Liver (tissue), 9 donors: ENCODE results near the gene SGK1. TPM values are rescaled to one million over a fixed set of nuclear protein-coding genes. Genes with fewer than 3 reads are reported as not detected.

Source experiments
- DNase-seq: peaks from one replicate; pipeline ENCODE4 v3.0.0-alpha.2; 2017; ENCODE audit warnings: low spot score
- H3K27ac ChIP-seq, 2 donors: one replicate each; pipeline ENCODE4 v1.7.0; 2013; ENCODE audit warnings: inconsistent platforms in 2 of 2, low read length in 2 of 2, control low read depth in 1 of 2, low read depth in 1 of 2, mild to moderate bottlenecking in 1 of 2
- H3K27me3 ChIP-seq, 4 donors: one replicate each; pipeline versions ENCODE4 v1.6.1 to v1.7.0; 2013; ENCODE audit warnings: low read length in 3 of 4, inconsistent platforms in 1 of 4, mild to moderate bottlenecking in 1 of 4, moderate library complexity in 1 of 4; ENCODE audit not compliant: control insufficient read depth in 4 of 4, insufficient read depth in 4 of 4
- H3K36me3 ChIP-seq, 4 donors: one replicate each; pipeline versions ENCODE4 v1.6.1 to v1.7.0; 2013; ENCODE audit warnings: low read length in 3 of 4, mild to moderate bottlenecking in 3 of 4, low read depth in 1 of 4, moderate library complexity in 1 of 4; ENCODE audit not compliant: control insufficient read depth in 4 of 4, insufficient read depth in 3 of 4
- H3K4me1 ChIP-seq, 4 donors: one replicate each; pipeline versions ENCODE4 v1.6.1 to v1.7.0; 2013; ENCODE audit warnings: low read length in 3 of 4, mild to moderate bottlenecking in 3 of 4, moderate library complexity in 1 of 4; ENCODE audit not compliant: control insufficient read depth in 4 of 4, insufficient read depth in 4 of 4
- H3K4me3 ChIP-seq, 3 donors: one replicate each; pipeline versions ENCODE4 v1.6.1 to v1.7.0; 2013; ENCODE audit warnings: low read length in 3 of 3, control low read depth in 1 of 3, low read depth in 1 of 3, mild to moderate bottlenecking in 1 of 3
- H3K9ac ChIP-seq, 2 donors: one replicate each; pipeline ENCODE4 v1.7.0; 2013; ENCODE audit warnings: low read length in 2 of 2, mild to moderate bottlenecking in 2 of 2, moderate library complexity in 2 of 2, control low read depth in 1 of 2, low read depth in 1 of 2
- H3K9me3 ChIP-seq, 4 donors: one replicate each; pipeline versions ENCODE4 v1.6.1 to v1.7.0; 2013; ENCODE audit warnings: low read length in 3 of 4; ENCODE audit not compliant: control insufficient read depth in 4 of 4
- EGR1 ChIP-seq, 2 donors: IDR thresholded peaks; 2 replicates each; pipeline ENCODE4 v1.6.1; 2016 to 2018; ENCODE audit warnings: antibody characterized with exemption in 2 of 2, low read depth in 2 of 2
- FOXA1 ChIP-seq: IDR thresholded peaks from 2 replicates; pipeline ENCODE4 v1.6.1; 2016; ENCODE audit warnings: antibody characterized with exemption
- FOXA2 ChIP-seq: IDR thresholded peaks from 2 replicates; pipeline ENCODE4 v1.6.1; 2016; ENCODE audit warnings: antibody characterized with exemption
- GABPA ChIP-seq, 2 donors: IDR thresholded peaks in 1 of 2; conservative IDR thresholded peaks in 1 of 2; 2 replicates each; pipeline ENCODE4 v1.6.1; 2016; ENCODE audit warnings: antibody characterized with exemption in 2 of 2, mild to moderate bottlenecking in 1 of 2, moderate library complexity in 1 of 2
- HNF4A ChIP-seq, 2 donors: conservative IDR thresholded peaks; 2 replicates each; pipeline ENCODE4 v1.6.1; 2016; ENCODE audit warnings: antibody characterized with exemption in 2 of 2, mild to moderate bottlenecking in 2 of 2
- HNF4G ChIP-seq: IDR thresholded peaks from 2 replicates; pipeline ENCODE4 v1.6.1; 2016; ENCODE audit warnings: antibody characterized with exemption
- JUND ChIP-seq, 2 donors: IDR thresholded peaks; 2 replicates each; pipeline ENCODE4 v1.6.1; 2016; ENCODE audit warnings: antibody characterized with exemption in 2 of 2
- NR2F2 ChIP-seq: IDR thresholded peaks from 2 replicates; pipeline ENCODE4 v1.6.1; 2016; ENCODE audit warnings: antibody characterized with exemption
- RAD21 ChIP-seq, 2 donors: IDR thresholded peaks; 2 replicates each; pipeline ENCODE4 v1.6.1; 2016; ENCODE audit warnings: antibody characterized with exemption in 2 of 2, mild to moderate bottlenecking in 2 of 2
- RXRA ChIP-seq, 2 donors: IDR thresholded peaks; 2 replicates each; pipeline ENCODE4 v1.6.1; 2017 to 2018; ENCODE audit warnings: antibody characterized with exemption in 2 of 2, mild to moderate bottlenecking in 1 of 2
- SP1 ChIP-seq: IDR thresholded peaks from 2 replicates; pipeline ENCODE4 v1.6.1; 2018; ENCODE audit warnings: antibody characterized with exemption, mild to moderate bottlenecking
- TAF1 ChIP-seq: conservative IDR thresholded peaks from 2 replicates; pipeline ENCODE4 v1.6.1; 2016; ENCODE audit warnings: antibody characterized with exemption, mild to moderate bottlenecking
- YY1 ChIP-seq: IDR thresholded peaks from 2 replicates; pipeline ENCODE4 v1.6.1; 2016; ENCODE audit warnings: antibody characterized with exemption, mild to moderate bottlenecking
- WGBS: extraction: QIAGEN DNeasy Blood & Tissue Kit; methylation state at CpG from one replicate; pipeline ENCODE4 v1.1.7; 2013; 5-methylcytosine and 5-hydroxymethylcytosine counted together
- polyA plus RNA-seq, 2 donors: library from polyadenylated mRNA; stranded (reverse) in 1 of 2; unstranded in 1 of 2; fragments of 200-250 nt in 1 of 2; fragments of >200 nt in 1 of 2; fragmentation: Nextera tagmentation in 1 of 2; extraction: Ambion mirVana in 1 of 2; gene quantifications; one replicate each; pipeline versions ENCODE4 v1.2.1 to v1.2.3, GENCODE V29; 2013 to 2015
- total RNA-seq, 2 donors: library from RNA; depleted of rRNA; stranded (reverse); fragments of >200 nt; gene quantifications; one replicate each; pipeline ENCODE4 v1.2.3, GENCODE V29; 2014
- TF ChIP-seq, protein P1 (sequence below): fragments of 150-350 bp; IDR thresholded peaks from 2 replicates; pipeline ENCODE4 v1.5.1; 2017; ENCODE audit warnings: improper control_type of control experiment, low read depth, low read length; ENCODE audit not compliant: missing input control
- TF ChIP-seq, protein P2 (sequence below): IDR thresholded peaks from 2 replicates; pipeline ENCODE4 v1.6.1; 2016; ENCODE audit warnings: antibody characterized with exemption, mild to moderate bottlenecking
- TF ChIP-seq, protein P3 (sequence below): IDR thresholded peaks from 2 replicates; pipeline ENCODE4 v1.6.1; 2016; ENCODE audit warnings: antibody characterized with exemption
- TF ChIP-seq, protein P4 (sequence below): IDR thresholded peaks from 2 replicates; pipeline ENCODE4 v1.6.1; 2016; ENCODE audit warnings: antibody characterized with exemption
- TF ChIP-seq, protein P5 (sequence below): IDR thresholded peaks from 2 replicates; pipeline ENCODE4 v1.6.1; 2016; ENCODE audit warnings: antibody characterized with exemption
- donor health status: healthy.
- donor health status: healthy.
- donor health status: healthy.
- donor health status: healthy.
- donor health status: healthy.

SGK1 gene
- total and polyA plus RNA-seq, 4 donors, result 28.0 to 113 (median 35.4) TPM

DNA sequence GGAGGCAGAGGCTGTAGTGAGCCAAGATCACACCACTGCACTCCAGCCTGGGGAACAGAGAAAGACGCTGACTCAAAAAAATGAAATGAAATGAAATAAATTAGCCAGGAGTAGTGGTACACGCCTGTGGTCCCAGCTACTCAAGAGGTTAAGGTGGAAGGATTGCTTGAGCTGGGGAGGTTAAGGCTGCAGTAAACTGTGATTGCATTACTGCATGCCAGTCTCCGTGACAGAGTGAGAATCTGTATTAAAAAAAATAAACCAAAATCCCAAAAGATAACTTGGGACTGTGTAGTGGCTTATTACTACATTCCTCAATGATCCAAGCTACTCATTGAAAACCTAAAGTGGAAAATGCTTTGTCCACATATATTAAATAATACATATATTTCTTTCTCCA is 87.0 kb downstream of the SGK1 start:
- no peak for TF ChIP-seq TAF1
- TF ChIP-seq HNF4A (conservative IDR thresholded peaks at IDR 0.05), result no peak
- TF ChIP-seq, protein P1, sequence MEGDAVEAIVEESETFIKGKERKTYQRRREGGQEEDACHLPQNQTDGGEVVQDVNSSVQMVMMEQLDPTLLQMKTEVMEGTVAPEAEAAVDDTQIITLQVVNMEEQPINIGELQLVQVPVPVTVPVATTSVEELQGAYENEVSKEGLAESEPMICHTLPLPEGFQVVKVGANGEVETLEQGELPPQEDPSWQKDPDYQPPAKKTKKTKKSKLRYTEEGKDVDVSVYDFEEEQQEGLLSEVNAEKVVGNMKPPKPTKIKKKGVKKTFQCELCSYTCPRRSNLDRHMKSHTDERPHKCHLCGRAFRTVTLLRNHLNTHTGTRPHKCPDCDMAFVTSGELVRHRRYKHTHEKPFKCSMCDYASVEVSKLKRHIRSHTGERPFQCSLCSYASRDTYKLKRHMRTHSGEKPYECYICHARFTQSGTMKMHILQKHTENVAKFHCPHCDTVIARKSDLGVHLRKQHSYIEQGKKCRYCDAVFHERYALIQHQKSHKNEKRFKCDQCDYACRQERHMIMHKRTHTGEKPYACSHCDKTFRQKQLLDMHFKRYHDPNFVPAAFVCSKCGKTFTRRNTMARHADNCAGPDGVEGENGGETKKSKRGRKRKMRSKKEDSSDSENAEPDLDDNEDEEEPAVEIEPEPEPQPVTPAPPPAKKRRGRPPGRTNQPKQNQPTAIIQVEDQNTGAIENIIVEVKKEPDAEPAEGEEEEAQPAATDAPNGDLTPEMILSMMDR, result no peak
- TF ChIP-seq RAD21 (IDR thresholded peaks at IDR 0.05), result no peak
- TF ChIP-seq FOXA1, result no peak
- TF ChIP-seq, protein P2, sequence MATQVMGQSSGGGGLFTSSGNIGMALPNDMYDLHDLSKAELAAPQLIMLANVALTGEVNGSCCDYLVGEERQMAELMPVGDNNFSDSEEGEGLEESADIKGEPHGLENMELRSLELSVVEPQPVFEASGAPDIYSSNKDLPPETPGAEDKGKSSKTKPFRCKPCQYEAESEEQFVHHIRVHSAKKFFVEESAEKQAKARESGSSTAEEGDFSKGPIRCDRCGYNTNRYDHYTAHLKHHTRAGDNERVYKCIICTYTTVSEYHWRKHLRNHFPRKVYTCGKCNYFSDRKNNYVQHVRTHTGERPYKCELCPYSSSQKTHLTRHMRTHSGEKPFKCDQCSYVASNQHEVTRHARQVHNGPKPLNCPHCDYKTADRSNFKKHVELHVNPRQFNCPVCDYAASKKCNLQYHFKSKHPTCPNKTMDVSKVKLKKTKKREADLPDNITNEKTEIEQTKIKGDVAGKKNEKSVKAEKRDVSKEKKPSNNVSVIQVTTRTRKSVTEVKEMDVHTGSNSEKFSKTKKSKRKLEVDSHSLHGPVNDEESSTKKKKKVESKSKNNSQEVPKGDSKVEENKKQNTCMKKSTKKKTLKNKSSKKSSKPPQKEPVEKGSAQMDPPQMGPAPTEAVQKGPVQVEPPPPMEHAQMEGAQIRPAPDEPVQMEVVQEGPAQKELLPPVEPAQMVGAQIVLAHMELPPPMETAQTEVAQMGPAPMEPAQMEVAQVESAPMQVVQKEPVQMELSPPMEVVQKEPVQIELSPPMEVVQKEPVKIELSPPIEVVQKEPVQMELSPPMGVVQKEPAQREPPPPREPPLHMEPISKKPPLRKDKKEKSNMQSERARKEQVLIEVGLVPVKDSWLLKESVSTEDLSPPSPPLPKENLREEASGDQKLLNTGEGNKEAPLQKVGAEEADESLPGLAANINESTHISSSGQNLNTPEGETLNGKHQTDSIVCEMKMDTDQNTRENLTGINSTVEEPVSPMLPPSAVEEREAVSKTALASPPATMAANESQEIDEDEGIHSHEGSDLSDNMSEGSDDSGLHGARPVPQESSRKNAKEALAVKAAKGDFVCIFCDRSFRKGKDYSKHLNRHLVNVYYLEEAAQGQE, result no peak
- no peak for TF ChIP-seq HNF4G
- TF ChIP-seq, protein P3, sequence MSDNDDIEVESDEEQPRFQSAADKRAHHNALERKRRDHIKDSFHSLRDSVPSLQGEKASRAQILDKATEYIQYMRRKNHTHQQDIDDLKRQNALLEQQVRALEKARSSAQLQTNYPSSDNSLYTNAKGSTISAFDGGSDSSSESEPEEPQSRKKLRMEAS, result no peak
- TF ChIP-seq, protein P4, sequence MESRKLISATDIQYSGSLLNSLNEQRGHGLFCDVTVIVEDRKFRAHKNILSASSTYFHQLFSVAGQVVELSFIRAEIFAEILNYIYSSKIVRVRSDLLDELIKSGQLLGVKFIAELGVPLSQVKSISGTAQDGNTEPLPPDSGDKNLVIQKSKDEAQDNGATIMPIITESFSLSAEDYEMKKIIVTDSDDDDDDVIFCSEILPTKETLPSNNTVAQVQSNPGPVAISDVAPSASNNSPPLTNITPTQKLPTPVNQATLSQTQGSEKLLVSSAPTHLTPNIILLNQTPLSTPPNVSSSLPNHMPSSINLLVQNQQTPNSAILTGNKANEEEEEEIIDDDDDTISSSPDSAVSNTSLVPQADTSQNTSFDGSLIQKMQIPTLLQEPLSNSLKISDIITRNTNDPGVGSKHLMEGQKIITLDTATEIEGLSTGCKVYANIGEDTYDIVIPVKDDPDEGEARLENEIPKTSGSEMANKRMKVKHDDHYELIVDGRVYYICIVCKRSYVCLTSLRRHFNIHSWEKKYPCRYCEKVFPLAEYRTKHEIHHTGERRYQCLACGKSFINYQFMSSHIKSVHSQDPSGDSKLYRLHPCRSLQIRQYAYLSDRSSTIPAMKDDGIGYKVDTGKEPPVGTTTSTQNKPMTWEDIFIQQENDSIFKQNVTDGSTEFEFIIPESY, result no peak
- TF ChIP-seq NR2F2, result no peak
- TF ChIP-seq RXRA (IDR thresholded peaks at IDR 0.05), result no peak
- TF ChIP-seq SP1, result no peak
- no peak for TF ChIP-seq JUND (IDR thresholded peaks at IDR 0.05)
- no peak for TF ChIP-seq FOXA2
- no peak for TF ChIP-seq YY1
- no peak for TF ChIP-seq GABPA (IDR thresholded peaks at IDR 0.05 in 1 of 2, conservative IDR thresholded peaks at IDR 0.05 in 1 of 2)
- TF ChIP-seq, protein P5, sequence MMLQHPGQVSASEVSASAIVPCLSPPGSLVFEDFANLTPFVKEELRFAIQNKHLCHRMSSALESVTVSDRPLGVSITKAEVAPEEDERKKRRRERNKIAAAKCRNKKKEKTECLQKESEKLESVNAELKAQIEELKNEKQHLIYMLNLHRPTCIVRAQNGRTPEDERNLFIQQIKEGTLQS, result no peak
- TF ChIP-seq EGR1 (IDR thresholded peaks at IDR 0.05; ENCODE audit: low read depth in 2 of 2), result no peak
- Histone ChIP-seq H3K9ac (no peak overlapping the region), H3K9me3 (no peaks in the 10 kb centered on the region), H3K4me3 (no peak overlapping the region), H3K4me1 (peaks cover 0 to 2% (median 0%) of the 10 kb centered on the region in 4 donors), H3K36me3 (no peaks in the 10 kb centered on the region), H3K27me3 (no peaks in the 10 kb centered on the region), H3K27ac (no peak overlapping the region)
- no peak for DNase-seq
- 93% methylated on average over 3 of the region's 3 CpGs for WGBS
